Stimulated activated CD8-positive, alpha-beta memory T cell treated with anti-CD3 and anti-CD28 coated beads, Interleukin-2, amount 100 ng/mL, for 1 hour (primary cell): ENCODE data around the gene KLHL15.
"Not testable (repeated sequence)": the region's sequence is repeated elsewhere in the genome, so short reads cannot be mapped to it uniquely, and the experiment has no call there.

Source experiments
- DNase-seq, 2 donors: peaks; one replicate each; pipeline ENCODE4 v3.0.0-alpha.2; 2020; ENCODE audit warnings: low read depth in 2 of 2

Gene KLHL15

GRCh38 chrX:24017674-24018073 is 9.3 kb downstream of the KLHL15 start:
- DNase-seq: no peak

- DNase-seq: no peak
Measured at GRCh38 chrX:24014388-24015018, 12.5 kb downstream of the KLHL15 start.

GRCh38 chrX:24012266-24012665 is 14.7 kb downstream of the KLHL15 start:
- no peak for DNase-seq

- DNase-seq: no peak
Measured at GRCh38 chrX:24005867-24006266, 21.1 kb downstream of the KLHL15 start.

- DNase-seq: no peak
Measured at GRCh38 chrX:24005028-24005427, 22.0 kb downstream of the KLHL15 start.

- DNase-seq: no peak
Measured at GRCh38 chrX:24002792-24003191, 24.2 kb downstream of the KLHL15 start.

GRCh38 chrX:24002167-24002566 is 24.8 kb downstream of the KLHL15 start:
- DNase-seq: no peak

- no peak for DNase-seq
Measured at GRCh38 chrX:23999671-24000070, 27.3 kb downstream of the KLHL15 start.

GRCh38 chrX:23993012-23993633 is 33.9 kb downstream of the KLHL15 start:
- DNase-seq: no peak

- no peak for DNase-seq
Measured at GRCh38 chrX:23992431-23992830, 34.6 kb downstream of the KLHL15 start.

- DNase-seq: no peak
Measured at GRCh38 chrX:23990455-23990854, 36.5 kb downstream of the KLHL15 start.

GRCh38 chrX:23989689-23990088 is 37.3 kb downstream of the KLHL15 start:
- DNase-seq: no peak

GRCh38 chrX:23982891-23983290 is 44.1 kb downstream of the KLHL15 start:
- DNase-seq: no peak

- DNase-seq: no peak
Measured at GRCh38 chrX:23981711-23982110, 45.3 kb downstream of the KLHL15 start.

- DNase-seq: no peak
Measured at GRCh38 chrX:23981222-23981621, 45.8 kb downstream of the KLHL15 start.

- no peak for DNase-seq
Measured at GRCh38 chrX:23980011-23980441, 47.0 kb downstream of the KLHL15 start.

- DNase-seq: no peak
Measured at GRCh38 chrX:23978491-23978890, 48.5 kb downstream of the KLHL15 start.

GRCh38 chrX:23965630-23966029 is 61.4 kb downstream of the KLHL15 start:
- DNase-seq: not testable (repeated sequence)

- DNase-seq: no peak
Measured at GRCh38 chrX:23964191-23964590, 62.8 kb downstream of the KLHL15 start.

- no peak for DNase-seq
Measured at GRCh38 chrX:23959781-23960180, 67.2 kb downstream of the KLHL15 start.

- no peak for DNase-seq
Measured at GRCh38 chrX:23954396-23954795, 72.6 kb downstream of the KLHL15 start.

GRCh38 chrX:23953908-23954269 is 73.1 kb downstream of the KLHL15 start:
- DNase-seq: no peak

GRCh38 chrX:23952984-23953907 is 73.7 kb downstream of the KLHL15 start:
- DNase-seq: peak in 1 of 2 donors; percentile 0
